ENCODE data around the gene TCAF1. TPM values are rescaled to one million over a fixed set of nuclear protein-coding genes. Genes with fewer than 3 reads are reported as not detected.

TCAF1 gene, protein sequence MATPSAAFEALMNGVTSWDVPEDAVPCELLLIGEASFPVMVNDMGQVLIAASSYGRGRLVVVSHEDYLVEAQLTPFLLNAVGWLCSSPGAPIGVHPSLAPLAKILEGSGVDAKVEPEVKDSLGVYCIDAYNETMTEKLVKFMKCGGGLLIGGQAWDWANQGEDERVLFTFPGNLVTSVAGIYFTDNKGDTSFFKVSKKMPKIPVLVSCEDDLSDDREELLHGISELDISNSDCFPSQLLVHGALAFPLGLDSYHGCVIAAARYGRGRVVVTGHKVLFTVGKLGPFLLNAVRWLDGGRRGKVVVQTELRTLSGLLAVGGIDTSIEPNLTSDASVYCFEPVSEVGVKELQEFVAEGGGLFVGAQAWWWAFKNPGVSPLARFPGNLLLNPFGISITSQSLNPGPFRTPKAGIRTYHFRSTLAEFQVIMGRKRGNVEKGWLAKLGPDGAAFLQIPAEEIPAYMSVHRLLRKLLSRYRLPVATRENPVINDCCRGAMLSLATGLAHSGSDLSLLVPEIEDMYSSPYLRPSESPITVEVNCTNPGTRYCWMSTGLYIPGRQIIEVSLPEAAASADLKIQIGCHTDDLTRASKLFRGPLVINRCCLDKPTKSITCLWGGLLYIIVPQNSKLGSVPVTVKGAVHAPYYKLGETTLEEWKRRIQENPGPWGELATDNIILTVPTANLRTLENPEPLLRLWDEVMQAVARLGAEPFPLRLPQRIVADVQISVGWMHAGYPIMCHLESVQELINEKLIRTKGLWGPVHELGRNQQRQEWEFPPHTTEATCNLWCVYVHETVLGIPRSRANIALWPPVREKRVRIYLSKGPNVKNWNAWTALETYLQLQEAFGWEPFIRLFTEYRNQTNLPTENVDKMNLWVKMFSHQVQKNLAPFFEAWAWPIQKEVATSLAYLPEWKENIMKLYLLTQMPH
- total RNA-seq (2022; extraction: Qiagen RNA extraction): 14.0 to 20.9 TPM (median 18.3 TPM) in 5 replicates

GRCh38 chr7:143901668-143902331, at the start of gene TCAF1:
Gene TCAF1 (minus strand): TSS chr7:143902176. CDS start chr7:143876608, 25,568 bp downstream.

GRCh38 chr7:143934526-143935325, 32.8 kb upstream of the TCAF1 start, which contains the start of gene OR2F2:
Gene OR2F2 (plus strand): TSS chr7:143935233. CDS start chr7:143935233, 0 bp downstream.

Other genes with a start within 250 kb of the TCAF1 start
- gene CTAGE6, start 144.5 kb downstream of the TCAF1 start, total RNA-seq (2022; extraction: Qiagen RNA extraction): not detected in 5 replicates
- gene OR2F2, start 33.1 kb upstream of the TCAF1 start, total RNA-seq (2022; extraction: Qiagen RNA extraction): not detected in 5 replicates
- gene OR2F1, start 52.7 kb upstream of the TCAF1 start, total RNA-seq (2022; extraction: Qiagen RNA extraction): not detected in 5 replicates
- not detected in 5 replicates for gene OR6B1, start 98.1 kb upstream of the TCAF1 start, total RNA-seq (2022; extraction: Qiagen RNA extraction)
- not detected in 5 replicates for gene OR2A5, start 146.8 kb upstream of the TCAF1 start, total RNA-seq (2022; extraction: Qiagen RNA extraction)
- gene OR2A25, start 167.6 kb upstream of the TCAF1 start, total RNA-seq (2022; extraction: Qiagen RNA extraction): not detected in 5 replicates
- gene OR2A12, start 184.1 kb upstream of the TCAF1 start, total RNA-seq (2022; extraction: Qiagen RNA extraction): not detected in 5 replicates
- not detected in 5 replicates for gene OR2A2, start 207.4 kb upstream of the TCAF1 start, total RNA-seq (2022; extraction: Qiagen RNA extraction)
- not detected in 5 replicates for gene OR2A14, start 221.0 kb upstream of the TCAF1 start, total RNA-seq (2022; extraction: Qiagen RNA extraction)